ENCODE results near the gene LIMA1. TPM values are rescaled to one million over a fixed set of nuclear protein-coding genes. Genes with fewer than 3 reads are reported as not detected.

LIMA1 gene
- total RNA-seq, 2 donors from 2014 or later = 36.2 to 45.6 TPM

DNA sequence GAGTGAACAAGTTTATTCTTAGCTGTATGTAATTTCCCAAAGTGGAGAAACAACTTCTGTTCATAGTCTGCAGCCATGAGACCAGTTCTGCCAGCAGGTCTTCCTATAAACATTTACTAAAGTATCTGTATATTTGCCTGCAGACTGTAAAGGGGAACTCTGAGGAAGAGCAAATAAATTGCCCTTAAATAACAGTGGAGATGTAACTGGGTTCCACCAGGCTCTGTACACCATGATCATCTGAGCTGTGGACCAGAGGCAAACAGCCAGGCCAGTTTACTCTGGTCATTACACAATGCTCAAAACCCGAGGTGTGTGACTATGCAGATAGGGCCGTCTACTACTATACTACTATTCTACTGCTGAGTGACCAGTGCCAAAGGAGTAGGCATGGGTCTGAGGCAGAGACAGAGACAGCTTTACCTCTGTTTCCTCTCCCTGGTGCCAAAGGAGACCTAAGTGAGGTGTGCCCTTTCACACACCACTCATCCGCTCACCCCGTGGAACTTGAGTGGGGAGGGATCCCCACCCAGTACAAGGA, 95.0 kb downstream of the LIMA1 start:
- Mint-ChIP-seq H3K27ac (peak overlapping the region; percentile 14 to 85), H3K9me3 (no peaks in the 10 kb centered on the region), H3K36me3 (peaks cover 6 to 19% of the 10 kb centered on the region in 2 donors)
- ATAC-seq (peak in 1 of 2 donors; percentile 4), DNase-seq (ENCODE audit: low spot score in 2 of 2) (no peak)

- no peaks in the 10 kb centered on the region for H3K9me3 Mint-ChIP-seq
- ATAC-seq (peak; percentile 73 to 84), DNase-seq (ENCODE audit: low spot score in 2 of 2) (no peak)
- peak overlapping the region; percentile 85 to 92 for H3K27ac Mint-ChIP-seq
- H3K36me3 Mint-ChIP-seq = peaks cover 0 to 11% of the 10 kb centered on the region in 2 donors
These were observed 96.0 kb downstream of the LIMA1 start for GRCh38 chr12:50187084-50187900.

- DNase-seq (ENCODE audit: low spot score in 2 of 2) = no peak
- ATAC-seq = peak in 1 of 2 donors; percentile 21
- H3K9me3 Mint-ChIP-seq = no peaks in the 10 kb centered on the region
- peak overlapping the region; percentile 85 to 92 for H3K27ac Mint-ChIP-seq
- peaks cover 0 to 9% of the 10 kb centered on the region in 2 donors for H3K36me3 Mint-ChIP-seq
These were observed 96.6 kb downstream of the LIMA1 start for GRCh38 chr12:50186681-50187080.

DNA sequence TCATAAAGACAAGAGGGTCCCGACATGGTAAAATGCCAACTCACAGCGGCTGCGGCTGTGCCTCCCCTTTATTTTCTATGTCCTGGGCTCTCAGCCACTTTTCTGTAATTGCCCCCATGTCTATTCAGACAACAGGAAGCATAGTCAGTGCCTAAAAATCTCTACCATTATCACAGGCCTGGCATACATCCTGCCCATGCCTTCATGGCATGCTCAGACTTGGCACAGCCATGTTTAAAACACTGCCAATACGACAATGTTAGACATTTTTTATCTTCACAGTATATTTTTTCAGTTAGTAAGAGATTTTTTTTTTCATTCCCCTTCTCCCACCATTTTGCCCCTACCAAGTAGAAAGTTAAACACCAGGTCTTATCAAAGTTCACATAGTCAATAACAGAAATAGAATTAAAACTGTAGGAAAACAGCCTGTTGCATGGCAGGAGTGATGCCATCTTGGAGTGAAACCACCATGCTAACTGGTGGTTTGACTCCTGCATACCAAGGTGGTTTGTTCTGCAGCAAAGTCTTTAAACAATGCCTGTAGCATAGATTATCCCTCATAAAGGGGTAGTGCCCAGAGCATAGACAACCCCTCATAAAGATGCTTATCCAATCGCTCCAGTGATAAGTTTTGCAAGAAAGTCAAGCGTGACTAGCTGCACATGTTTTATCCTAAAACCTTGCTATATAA, 97.2 kb downstream of the LIMA1 start:
- DNase-seq (ENCODE audit: low spot score in 2 of 2) (no peak), ATAC-seq (no peak)
- Mint-ChIP-seq H3K9me3 (no peaks in the 10 kb centered on the region), H3K27ac (peak overlapping the region in 1 of 2 donors; percentile 85), H3K36me3 (peaks cover 0 to 9% of the 10 kb centered on the region in 2 donors)

GRCh38 chr12:50185301-50185895, 97.9 kb downstream of the LIMA1 start:
- Mint-ChIP-seq H3K9me3 (no peaks in the 10 kb centered on the region), H3K27ac (peak overlapping the region; percentile 69 to 85), H3K36me3 (peaks cover 0 to 9% of the 10 kb centered on the region in 2 donors)
- ATAC-seq (no peak), DNase-seq (ENCODE audit: low spot score in 2 of 2) (no peak)

DNA sequence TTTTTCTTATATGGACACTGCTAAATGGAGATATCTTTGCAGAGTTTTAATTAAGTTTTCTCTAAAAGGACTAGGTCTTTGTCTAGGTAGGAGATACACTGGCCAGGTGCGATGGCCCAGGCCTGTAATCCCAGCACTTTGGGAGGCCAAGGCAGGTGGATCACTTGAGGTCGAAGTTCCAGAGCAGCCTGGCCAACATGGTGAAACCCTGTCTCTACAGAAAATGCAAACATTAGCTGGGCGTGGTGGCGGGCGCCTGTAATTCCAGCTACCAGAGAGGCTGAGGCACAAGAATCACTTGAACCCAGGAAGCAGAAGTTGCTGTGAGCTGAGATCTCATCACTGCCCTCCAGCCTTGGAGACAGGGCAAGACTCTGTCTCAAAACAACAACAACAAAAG, 99.1 kb downstream of the LIMA1 start:
- DNase-seq (ENCODE audit: low spot score in 2 of 2) (no peak), ATAC-seq (no peak)
- Mint-ChIP-seq H3K9me3 (no peaks in the 10 kb centered on the region), H3K27ac (peak overlapping the region in 1 of 2 donors; percentile 85), H3K36me3 (peaks cover 0 to 9% of the 10 kb centered on the region in 2 donors)

- no peaks in the 10 kb centered on the region for H3K9me3 Mint-ChIP-seq
- H3K27ac Mint-ChIP-seq = no peak overlapping the region
- ATAC-seq (no peak), DNase-seq (ENCODE audit: low spot score in 2 of 2) (no peak)
- peaks cover 0 to 12% of the 10 kb centered on the region in 2 donors for H3K36me3 Mint-ChIP-seq
These were observed 100.9 kb downstream of the LIMA1 start for GRCh38 chr12:50182461-50182860.

- Mint-ChIP-seq H3K9me3 (no peaks in the 10 kb centered on the region), H3K36me3 (peaks cover 0 to 19% of the 10 kb centered on the region in 2 donors), H3K27ac (no peak overlapping the region)
- DNase-seq (ENCODE audit: low spot score in 2 of 2) = no peak
- ATAC-seq = no peak
These were observed 101.6 kb downstream of the LIMA1 start for GRCh38 chr12:50181691-50182090.

DNA sequence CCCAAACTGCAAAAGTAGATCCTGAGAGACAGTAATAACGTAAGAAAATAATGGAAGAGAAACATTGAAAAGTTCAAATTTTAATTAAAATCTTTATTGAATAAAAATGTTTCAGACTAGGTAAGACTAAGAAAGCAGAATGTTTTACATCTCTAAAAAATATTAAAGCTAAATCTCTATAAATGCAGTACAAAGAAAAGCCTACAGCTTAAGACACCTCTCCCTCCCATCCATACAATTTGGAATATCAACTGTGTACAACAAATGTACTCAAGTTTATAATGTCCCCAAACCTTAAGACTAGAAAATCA, 107.6 kb downstream of the LIMA1 start:
- Mint-ChIP-seq H3K9me3 (no peaks in the 10 kb centered on the region), H3K27ac (no peak overlapping the region)
- DNase-seq (ENCODE audit: low spot score in 2 of 2) = no peak

DNA sequence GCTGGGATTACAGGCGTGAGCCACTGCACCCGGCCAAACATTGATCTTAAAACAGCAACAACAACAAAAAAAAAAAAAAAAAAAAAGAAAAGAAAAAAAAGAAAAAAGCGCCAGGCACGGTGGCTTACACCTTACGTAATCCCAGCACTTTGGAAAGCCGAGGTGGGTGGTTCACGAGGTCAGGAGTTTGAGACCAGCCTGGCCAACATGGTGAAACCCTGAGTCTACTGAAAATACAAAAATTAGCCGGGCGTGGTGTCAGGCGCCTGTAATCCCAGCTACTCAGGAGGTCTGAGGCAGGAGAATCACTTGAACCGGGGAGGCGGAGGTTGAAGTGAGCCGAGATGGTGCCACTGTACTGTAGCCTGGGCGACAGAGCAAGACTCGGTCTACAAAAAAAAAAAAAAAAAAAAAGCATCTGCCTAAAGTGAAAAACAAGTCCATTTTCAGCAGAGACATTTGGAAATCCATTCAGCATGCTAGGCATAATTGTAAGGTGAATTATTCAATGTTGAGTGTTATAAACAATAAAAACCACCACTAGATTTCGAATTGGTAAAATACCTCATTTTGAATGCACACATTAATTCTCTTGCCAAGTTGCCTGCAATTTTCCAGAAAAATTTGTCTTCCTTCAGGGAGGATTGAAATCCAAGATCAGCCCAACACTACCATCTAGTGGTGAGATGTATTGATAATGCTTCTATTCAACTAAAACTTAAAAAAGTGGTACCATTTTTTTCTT, 108.2 kb downstream of the LIMA1 start:
- DNase-seq (ENCODE audit: low spot score in 2 of 2) = no peak
- H3K27ac Mint-ChIP-seq = no peak overlapping the region
- ATAC-seq = no peak
- H3K36me3 Mint-ChIP-seq = peaks cover 0 to 10% of the 10 kb centered on the region in 2 donors
- no peaks in the 10 kb centered on the region for H3K9me3 Mint-ChIP-seq

More for the DNA sequence above, 107.6 kb downstream of the LIMA1 start:
- H3K36me3 Mint-ChIP-seq = peaks cover 0 to 10% of the 10 kb centered on the region in 2 donors
- ATAC-seq = no peak

DNA sequence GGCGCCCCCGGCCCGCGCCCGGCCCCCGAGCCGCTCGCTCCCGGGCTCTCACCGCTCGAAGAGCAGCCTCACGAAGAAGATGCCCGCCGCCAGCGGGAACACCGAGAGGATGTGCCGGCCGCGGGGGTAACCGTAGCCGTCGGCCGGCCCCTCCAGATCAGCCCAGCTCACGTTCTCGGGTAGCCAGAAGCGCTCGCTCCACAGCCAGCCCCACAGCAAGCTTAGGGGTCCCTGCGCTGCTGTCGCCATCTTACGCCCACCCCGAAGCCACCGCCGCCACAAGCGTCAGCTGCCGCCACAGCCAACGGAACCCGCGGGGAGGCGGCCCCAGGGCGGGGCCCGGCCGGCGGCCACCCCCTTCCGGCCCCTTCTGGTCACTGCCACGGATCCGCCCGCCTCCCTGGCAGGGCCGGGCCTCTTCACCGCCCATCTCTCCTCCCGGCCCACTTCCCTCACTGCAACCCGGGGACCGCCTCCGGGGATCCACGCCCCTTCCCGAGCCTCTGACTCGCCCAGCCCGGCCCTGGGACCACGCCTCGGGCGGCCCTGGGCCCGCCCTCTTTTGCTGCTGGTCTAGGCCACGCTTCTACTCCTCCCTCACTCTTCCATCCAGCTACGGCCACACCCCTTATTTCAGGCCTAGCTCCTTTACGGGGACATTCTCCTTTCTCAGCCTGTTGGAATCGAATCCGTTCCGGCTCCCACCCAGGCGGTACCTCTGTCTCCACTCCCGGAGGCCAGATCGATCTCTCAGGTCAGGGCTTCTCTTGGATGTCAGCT, 116.1 kb downstream of the LIMA1 start, which contains the start of gene CERS5:
Gene CERS5 (minus strand): TSS at position 321 of the 780 bp plus-strand sequence. CDS start 72 bp downstream, at position 249.
- peak within 1 kb of the TSS; percentile 89 to 97 for H3K27ac Mint-ChIP-seq
- no peaks in the 10 kb centered on the region for H3K9me3 Mint-ChIP-seq
- peaks cover 9 to 23% of the 10 kb centered on the region in 2 donors for H3K36me3 Mint-ChIP-seq
- peak; percentile 98 to 99 for DNase-seq (ENCODE audit: low spot score in 2 of 2)
- ATAC-seq = peak; percentile 96 to 99

- H3K27ac Mint-ChIP-seq = peak overlapping the region; percentile 89 to 97
- DNase-seq (ENCODE audit: low spot score in 2 of 2) (peak in 1 of 2 donors; percentile 69), ATAC-seq (peak; percentile 30 to 60)
- H3K36me3 Mint-ChIP-seq = peaks cover 9 to 23% of the 10 kb centered on the region in 2 donors
- no peaks in the 10 kb centered on the region for H3K9me3 Mint-ChIP-seq
These were observed 116.6 kb downstream of the LIMA1 start for GRCh38 chr12:50166799-50167048.

GRCh38 chr12:50164963-50165362, 118.4 kb downstream of the LIMA1 start:
- ATAC-seq (no peak), DNase-seq (ENCODE audit: low spot score in 2 of 2) (no peak)
- no peaks in the 10 kb centered on the region for H3K9me3 Mint-ChIP-seq
- peaks cover 9 to 23% of the 10 kb centered on the region in 2 donors for H3K36me3 Mint-ChIP-seq
- H3K27ac Mint-ChIP-seq = no peak overlapping the region

DNA sequence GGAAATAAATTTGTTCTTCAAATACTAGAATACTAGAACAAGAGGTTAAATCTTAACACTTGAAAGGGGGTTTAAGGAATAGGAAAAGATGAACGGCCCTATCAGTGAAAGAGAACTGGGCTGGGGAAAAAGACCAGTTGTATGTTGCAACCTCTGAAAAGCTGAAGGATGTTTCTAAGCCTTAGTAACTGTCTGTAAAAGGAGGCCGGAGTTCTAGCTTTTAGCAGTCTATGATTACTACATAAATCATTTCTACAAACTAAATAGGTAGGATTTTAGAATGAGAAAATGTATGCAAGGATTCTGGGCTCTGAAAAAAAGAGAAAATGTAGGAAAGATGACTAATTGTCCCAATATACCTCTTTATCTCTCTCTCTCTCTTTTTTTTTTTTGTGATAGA, 121.1 kb downstream of the LIMA1 start:
- Mint-ChIP-seq H3K9me3 (no peaks in the 10 kb centered on the region), H3K36me3 (peaks cover 9 to 23% of the 10 kb centered on the region in 2 donors), H3K27ac (no peak overlapping the region)
- ATAC-seq = no peak
- no peak for DNase-seq (ENCODE audit: low spot score in 2 of 2)

DNA sequence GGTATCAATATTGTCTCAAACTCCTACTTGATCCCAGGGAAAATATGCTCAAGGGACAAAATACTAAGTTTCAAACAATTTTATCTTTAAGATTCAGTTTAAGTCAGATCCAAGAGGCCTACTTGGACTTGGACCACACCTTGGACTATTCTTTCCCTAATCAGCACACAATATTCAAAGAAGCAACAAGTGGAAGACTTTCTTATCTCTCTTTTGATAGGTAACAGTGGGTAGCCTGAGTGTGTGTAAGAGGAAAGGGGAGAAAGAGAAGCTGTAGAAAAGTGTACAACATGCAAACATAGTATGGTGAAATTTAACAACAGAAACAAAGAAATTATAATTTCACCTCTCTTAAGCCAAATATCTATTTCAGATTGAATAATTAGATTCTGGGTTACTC, 122.7 kb downstream of the LIMA1 start:
- Mint-ChIP-seq H3K36me3 (peaks cover 0 to 12% of the 10 kb centered on the region in 2 donors), H3K9me3 (no peaks in the 10 kb centered on the region), H3K27ac (no peak overlapping the region)
- ATAC-seq = no peak
- no peak for DNase-seq (ENCODE audit: low spot score in 2 of 2)

GRCh38 chr12:50157259-50157658, 126.1 kb downstream of the LIMA1 start:
- H3K9me3 Mint-ChIP-seq = no peaks in the 10 kb centered on the region
- H3K36me3 Mint-ChIP-seq = no peaks in the 10 kb centered on the region
- ATAC-seq (peak in 1 of 2 donors; percentile 84), DNase-seq (ENCODE audit: low spot score in 2 of 2) (no peak)
- no peak overlapping the region for H3K27ac Mint-ChIP-seq

Data from activated naive CD4-positive, alpha-beta T cell treated with anti-CD3 and anti-CD28 coated beads, Interleukin-2, amount 50 U/mL, for 72 hours (primary cell).